SK-N-SH treated with all-trans-retinoic acid at 6 μM for 48 hours (cell line): ENCODE data around the gene NIP7.

Experiments
- ARNTL ChIP-seq: fragments of 450-650 bp; formaldehyde crosslinking; IDR thresholded peaks from 2 replicates; pipeline ENCODE4 v1.5.0; 2020; ENCODE audit warnings: low read depth, mild to moderate bottlenecking, moderate library complexity, borderline replicate concordance
- TOX ChIP-seq: fragments of 250-450 bp; sonication (Bioruptor Pico); IDR thresholded peaks from 2 replicates; pipeline ENCODE4 v1.8.0; 2021; ENCODE audit warnings: mild to moderate bottlenecking, moderate library complexity, borderline replicate concordance
- ZNF565 ChIP-seq: fragments of 450-650 bp; formaldehyde crosslinking; conservative IDR thresholded peaks from 2 replicates; pipeline ENCODE4 v1.5.0; 2020; ENCODE audit warnings: low read depth, mild to moderate bottlenecking, moderate library complexity
- ZNF70 ChIP-seq: fragments of 450-650 bp; formaldehyde crosslinking; IDR thresholded peaks from 2 replicates; pipeline ENCODE4 v1.5.0; 2020; ENCODE audit warnings: mild to moderate bottlenecking, moderate library complexity
- TF ChIP-seq, protein P1 (sequence below): fragments of 250-450 bp; sonication (Bioruptor Pico); IDR thresholded peaks from 2 replicates; pipeline ENCODE4 v1.8.0; 2020; ENCODE audit warnings: mild to moderate bottlenecking, moderate library complexity, borderline replicate concordance
- TF ChIP-seq, protein P2 (sequence below): fragments of 250-450 bp; sonication (Bioruptor Pico); IDR thresholded peaks from 2 replicates; pipeline ENCODE4 v1.5.1; 2021; ENCODE audit warnings: mild to moderate bottlenecking, moderate library complexity
- TF ChIP-seq, protein P3 (sequence below): fragments of 250-450 bp; sonication (Bioruptor Pico); IDR thresholded peaks from 2 replicates; pipeline ENCODE4 v1.5.1; 2020; ENCODE audit warnings: low read depth, mild to moderate bottlenecking, moderate library complexity

DNA sequence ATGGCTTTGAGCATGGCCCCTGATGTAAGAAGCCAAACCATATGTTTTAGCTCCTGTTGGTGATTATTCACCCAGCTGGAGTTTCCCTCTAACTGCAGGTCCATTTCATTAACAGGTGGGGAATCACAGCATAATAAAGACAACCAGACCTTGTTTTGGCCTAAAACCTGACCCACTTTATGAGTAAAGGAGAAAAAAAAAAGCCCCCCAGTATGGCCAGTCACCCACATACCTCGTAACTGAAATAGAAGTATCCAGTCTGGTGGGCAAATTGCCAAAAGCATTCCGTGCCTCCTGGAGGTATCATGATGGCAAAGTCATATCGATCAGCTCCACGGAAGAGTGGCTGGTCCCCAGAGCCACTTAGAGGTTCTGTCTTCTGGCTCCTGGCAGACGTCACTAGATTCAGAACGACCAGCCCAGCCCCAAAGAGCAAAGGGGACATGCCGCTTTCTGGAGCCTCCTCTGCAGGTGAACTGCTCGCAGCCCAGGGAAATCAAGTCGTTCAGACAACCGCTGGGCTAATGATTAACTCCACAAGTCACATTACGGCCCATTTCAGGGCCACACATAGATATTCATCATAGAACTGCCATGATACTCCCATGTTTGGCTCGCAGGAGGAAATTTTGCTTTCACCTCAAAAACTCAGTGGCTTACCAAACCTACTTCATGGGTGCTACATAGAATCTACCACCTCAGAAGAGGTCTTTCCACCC is 11.9 kb downstream of the NIP7 start, which contains the start of gene TMED6:
- no peak for TF ChIP-seq ARNTL (CRISPR knock-in tag)
- TF ChIP-seq, protein P1, sequence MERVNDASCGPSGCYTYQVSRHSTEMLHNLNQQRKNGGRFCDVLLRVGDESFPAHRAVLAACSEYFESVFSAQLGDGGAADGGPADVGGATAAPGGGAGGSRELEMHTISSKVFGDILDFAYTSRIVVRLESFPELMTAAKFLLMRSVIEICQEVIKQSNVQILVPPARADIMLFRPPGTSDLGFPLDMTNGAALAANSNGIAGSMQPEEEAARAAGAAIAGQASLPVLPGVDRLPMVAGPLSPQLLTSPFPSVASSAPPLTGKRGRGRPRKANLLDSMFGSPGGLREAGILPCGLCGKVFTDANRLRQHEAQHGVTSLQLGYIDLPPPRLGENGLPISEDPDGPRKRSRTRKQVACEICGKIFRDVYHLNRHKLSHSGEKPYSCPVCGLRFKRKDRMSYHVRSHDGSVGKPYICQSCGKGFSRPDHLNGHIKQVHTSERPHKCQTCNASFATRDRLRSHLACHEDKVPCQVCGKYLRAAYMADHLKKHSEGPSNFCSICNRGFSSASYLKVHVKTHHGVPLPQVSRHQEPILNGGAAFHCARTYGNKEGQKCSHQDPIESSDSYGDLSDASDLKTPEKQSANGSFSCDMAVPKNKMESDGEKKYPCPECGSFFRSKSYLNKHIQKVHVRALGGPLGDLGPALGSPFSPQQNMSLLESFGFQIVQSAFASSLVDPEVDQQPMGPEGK, result no peak
- TF ChIP-seq, protein P2, sequence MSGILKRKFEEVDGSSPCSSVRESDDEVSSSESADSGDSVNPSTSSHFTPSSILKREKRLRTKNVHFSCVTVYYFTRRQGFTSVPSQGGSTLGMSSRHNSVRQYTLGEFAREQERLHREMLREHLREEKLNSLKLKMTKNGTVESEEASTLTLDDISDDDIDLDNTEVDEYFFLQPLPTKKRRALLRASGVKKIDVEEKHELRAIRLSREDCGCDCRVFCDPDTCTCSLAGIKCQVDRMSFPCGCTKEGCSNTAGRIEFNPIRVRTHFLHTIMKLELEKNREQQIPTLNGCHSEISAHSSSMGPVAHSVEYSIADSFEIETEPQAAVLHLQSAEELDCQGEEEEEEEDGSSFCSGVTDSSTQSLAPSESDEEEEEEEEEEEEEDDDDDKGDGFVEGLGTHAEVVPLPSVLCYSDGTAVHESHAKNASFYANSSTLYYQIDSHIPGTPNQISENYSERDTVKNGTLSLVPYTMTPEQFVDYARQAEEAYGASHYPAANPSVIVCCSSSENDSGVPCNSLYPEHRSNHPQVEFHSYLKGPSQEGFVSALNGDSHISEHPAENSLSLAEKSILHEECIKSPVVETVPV (CRISPR knock-in tag), result no peak
- TF ChIP-seq, protein P3, sequence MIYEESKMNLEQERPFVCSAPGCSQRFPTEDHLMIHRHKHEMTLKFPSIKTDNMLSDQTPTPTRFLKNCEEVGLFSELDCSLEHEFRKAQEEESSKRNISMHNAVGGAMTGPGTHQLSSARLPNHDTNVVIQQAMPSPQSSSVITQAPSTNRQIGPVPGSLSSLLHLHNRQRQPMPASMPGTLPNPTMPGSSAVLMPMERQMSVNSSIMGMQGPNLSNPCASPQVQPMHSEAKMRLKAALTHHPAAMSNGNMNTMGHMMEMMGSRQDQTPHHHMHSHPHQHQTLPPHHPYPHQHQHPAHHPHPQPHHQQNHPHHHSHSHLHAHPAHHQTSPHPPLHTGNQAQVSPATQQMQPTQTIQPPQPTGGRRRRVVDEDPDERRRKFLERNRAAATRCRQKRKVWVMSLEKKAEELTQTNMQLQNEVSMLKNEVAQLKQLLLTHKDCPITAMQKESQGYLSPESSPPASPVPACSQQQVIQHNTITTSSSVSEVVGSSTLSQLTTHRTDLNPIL (CRISPR knock-in tag), result no peak
- no peak for TF ChIP-seq TOX (CRISPR knock-in tag)
- TF ChIP-seq ZNF70 (CRISPR knock-in tag), result no peak
- no peak for TF ChIP-seq ZNF565
